GM18951 (cell line): ENCODE measurements around the gene SPHK1.
"Not testable (repeated sequence)": the region's sequence is repeated elsewhere in the genome, so short reads cannot be mapped to it uniquely, and the experiment has no call there.

ENCODE experiments used
- POLR2A ChIP-seq: IDR thresholded peaks from 4 replicates; pipeline ENCODE4 v1.6.1; 2011; ENCODE audit warnings: mild to moderate bottlenecking; ENCODE audit not compliant: insufficient read length, insufficient read depth; ENCODE audit errors: extremely low read depth
- in situ Hi-C: fragments of 300-500 bp; cut with MboI; formaldehyde crosslinking; loops from one replicate; pipeline ENCODE4 v1.12.0; 2022; ENCODE audit warnings: low sequenced_read_pairs, mixed read lengths, inconsistent platforms; ENCODE audit not compliant: unreplicated experiment

The SPHK1 gene

DNA sequence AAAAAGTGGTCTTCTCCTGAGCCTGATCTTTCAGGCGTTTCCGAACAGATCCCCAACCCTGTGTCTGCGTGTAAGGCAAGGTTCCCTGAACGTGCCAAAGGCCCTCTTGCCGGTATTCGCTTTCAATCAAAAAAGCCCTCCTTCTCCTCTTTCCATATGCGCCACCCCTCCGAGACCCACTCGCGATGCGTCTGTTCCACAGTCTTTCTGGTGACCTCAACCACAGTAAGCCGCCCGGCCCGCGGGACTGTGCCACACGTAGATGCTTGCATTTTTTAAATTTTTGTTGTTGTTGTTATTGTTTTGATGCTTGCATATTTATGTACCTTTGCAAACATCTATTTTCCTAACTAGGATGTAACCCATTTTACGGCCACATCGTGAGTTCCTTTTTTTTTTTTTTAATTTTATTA is 30.1 kb upstream of the SPHK1 start:
- TF ChIP-seq POLR2A, result no peak
- in situ Hi-C loops, result no loop called here

DNA sequence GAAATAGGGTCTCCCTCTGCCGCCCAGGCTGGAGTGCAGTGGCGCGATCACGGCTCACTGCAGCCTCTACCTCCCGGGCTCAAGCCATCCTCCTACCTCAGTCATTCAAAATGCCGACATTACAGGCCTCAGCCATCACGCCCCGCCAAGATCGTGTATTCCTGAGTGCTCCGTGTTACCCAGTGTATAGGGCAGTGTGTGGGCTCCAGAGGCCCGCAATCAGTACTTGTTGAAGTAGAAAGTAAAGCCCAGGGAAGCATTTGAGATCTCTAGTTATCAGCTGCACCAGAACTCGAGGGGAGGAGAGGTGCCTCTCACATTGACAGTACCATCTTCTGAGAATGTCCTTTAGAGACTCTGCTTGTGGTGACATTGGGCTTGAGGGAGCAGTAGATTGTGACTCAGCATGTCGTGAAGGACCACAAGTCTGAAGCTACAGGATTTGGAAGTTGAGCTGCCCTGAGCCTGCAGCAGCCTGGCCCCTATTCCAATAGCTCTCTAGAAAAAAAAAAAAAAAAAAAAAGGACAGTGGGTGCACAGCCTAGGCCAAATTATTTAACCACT is 29.6 kb upstream of the SPHK1 start:
- TF ChIP-seq POLR2A, result no peak
- in situ Hi-C loops, result no loop called here

DNA sequence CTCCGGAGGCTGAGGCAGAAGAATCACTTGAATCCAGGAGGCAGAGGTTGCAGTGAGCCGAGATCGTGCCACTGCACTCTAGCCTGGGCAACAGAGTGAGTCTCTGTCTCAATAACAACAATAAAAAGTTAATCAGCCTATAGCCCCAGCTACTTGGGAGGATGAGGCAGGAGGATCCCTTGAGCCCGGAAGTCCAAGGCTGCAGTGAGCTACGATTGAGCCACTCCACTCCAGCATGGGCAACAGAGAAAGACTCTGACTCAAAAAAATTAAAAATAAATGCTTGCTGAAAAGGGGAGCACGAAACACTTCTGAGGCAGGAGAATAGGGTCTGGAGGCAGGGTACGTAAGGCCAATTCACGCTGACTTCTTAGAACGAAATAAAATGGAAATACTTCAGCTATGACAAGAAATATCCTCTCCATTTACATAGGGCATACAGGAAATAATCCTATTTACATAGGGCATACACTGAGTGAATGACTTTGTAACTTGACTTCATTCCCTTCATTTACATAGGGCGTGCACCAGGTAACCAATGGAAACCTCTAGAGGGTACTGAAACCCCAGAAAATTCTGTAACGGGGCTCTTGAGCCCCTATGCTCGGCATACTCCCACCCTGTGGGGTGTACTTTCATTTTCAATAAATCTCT is 27.5 kb upstream of the SPHK1 start:
- no peak for TF ChIP-seq POLR2A
- in situ Hi-C loops, result no loop called here

DNA sequence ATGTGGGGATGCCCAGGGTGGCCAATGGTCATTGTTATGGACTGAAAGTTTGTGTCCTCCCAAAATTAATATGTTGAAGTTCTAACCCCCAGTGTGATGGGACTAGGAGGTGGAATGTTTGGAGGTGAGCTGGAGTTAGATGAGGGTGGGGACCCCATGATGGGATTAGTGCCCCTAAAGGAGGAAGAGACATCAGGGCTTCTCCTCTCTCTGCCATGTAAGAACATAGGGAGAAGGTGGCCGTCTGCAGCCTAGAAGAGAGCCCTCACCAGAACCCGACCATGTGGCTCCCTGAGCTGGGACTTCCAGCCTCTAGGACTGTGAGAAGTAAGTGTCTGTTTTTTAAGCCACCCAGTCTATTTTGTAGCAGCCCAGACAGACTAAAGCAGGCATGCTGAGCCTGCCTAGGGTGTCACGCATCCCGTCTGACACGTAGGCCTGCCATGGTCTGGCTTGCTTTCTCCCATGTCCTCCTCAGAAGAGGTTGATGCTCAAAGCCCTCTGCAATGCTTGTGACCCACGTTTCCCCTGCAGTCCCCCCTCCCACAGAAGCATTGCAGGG is 26.7 kb upstream of the SPHK1 start:
- in situ Hi-C loops, result no loop called here
- TF ChIP-seq POLR2A, result no peak

DNA sequence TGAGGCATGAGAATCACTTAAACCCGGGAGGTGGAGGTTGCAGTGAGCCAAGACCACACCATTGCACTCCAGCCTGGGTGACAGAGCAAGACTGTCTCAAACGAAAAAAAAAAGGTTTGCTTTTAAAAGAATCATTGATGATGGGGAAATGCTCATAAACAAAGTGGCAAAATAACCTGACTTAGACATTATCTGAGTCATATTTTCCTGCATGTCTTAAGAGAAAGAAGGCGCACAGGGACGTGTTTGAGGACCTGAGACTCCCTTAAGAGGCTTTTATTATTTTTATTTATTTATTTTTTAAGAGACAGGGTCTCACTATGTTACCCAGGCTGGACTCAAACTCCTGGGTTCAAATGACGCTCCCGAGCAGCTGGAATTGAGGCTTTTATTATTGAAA is 25.0 kb upstream of the SPHK1 start:
- TF ChIP-seq POLR2A, result no peak
- in situ Hi-C loops, result no loop called here

DNA sequence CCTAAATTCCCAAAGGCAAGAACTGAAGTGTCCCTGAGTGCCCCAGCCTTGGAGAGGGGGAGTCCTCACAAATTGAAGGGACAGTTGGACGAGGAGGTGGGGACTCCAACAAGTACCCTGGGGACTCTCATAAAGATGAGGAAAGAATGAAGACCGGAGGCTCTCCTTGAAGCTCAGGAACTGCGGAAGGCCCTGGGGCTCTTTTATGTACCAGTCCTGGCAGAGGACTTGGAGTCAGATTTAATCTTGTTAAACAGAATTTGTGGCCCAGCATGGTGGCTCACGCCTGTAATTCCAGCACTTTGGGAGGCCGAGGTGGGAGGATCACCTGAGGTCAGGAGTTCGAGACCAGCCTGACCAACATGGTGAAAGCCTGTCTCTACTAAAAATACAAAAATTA is 24.6 kb upstream of the SPHK1 start:
- in situ Hi-C loops, result not testable (repeated sequence)

DNA sequence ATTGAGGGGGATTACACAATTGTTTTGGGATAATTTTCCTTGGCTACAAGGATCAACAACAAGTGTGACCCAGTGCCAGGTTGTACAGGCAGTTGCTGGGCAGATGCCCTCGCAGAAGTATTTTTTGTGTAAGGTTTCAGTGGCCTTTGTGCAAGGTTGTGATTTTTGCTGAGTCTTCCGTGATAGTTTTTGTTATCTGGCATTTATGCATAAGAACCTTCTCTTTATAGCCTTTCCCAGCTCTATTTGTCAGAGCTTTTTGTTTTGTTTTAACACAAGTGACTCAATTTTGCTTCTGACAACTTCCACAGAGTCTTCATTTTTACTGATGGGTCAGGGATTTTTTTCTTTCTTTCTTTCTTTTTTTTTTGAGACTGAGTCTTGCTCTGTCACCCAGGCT is 23.9 kb upstream of the SPHK1 start:
- in situ Hi-C loops, result no loop called here
- TF ChIP-seq POLR2A, result no peak

DNA sequence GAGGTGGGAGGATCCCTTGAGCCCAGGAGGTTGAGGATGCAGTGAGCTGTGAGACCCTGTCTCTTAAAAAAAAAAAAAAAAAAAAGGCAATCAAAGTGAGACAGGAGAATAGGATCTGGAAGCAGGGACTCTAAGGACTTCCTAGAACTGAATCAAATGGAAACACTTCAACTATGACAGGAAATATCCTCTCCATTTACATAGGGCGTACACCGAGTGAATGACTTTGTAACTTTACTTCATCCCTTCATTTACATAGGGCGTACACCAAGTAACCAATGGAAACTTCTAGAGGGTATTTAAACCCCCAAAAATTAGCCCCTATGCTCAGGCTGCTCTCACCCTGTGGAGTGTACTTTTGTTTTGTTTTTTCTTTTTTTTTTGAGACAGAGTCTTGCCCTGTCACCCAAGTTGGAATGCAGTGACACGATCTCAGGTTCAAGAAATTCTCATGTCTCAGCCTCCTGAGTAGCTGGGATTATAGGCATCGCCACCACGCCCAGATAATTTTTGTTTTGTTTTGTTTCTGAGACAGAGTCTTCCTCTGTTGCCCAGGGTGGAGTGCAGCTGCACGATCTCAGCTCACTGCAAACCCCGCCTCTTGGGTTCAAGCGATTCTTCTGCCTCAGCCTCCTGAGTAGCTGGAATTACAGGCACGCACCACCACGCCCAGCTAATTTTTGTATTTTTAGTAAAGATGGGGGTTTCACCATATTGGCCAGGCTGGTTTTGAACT is 21.1 kb upstream of the SPHK1 start:
- no peak for TF ChIP-seq POLR2A
- in situ Hi-C loops, result no loop called here

DNA sequence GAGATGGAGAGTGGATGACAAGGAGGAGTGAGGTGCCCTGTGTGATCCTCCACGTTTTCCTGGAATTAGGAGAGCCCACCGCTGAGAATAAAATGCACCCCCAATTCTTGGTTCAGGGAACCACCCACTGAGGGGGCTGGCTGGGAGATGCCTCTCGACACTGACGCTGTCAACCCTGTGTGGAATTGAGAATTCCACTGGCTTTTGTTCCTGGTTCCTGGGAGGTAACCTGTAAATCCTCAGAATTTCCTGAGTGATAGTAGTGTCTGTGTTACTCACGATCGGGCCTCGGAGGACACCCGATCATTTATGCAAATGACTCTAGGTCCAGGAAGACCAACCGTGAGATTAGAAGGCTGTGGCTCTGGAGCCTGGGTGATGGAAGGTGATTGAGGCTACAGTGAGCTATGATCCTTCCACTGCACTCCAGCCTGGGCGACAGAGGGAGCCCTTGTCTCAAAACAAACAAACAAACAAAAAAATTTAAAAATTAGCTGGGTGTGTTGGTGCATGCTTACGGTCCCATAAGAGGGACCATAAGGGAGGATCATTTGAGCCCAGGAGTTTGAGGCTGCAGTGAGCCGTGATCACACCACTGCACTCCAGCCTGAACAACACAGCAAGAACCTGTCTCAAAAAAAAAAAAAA is 19.0 kb upstream of the SPHK1 start:
- in situ Hi-C loops, result no loop called here
- TF ChIP-seq POLR2A, result no peak

DNA sequence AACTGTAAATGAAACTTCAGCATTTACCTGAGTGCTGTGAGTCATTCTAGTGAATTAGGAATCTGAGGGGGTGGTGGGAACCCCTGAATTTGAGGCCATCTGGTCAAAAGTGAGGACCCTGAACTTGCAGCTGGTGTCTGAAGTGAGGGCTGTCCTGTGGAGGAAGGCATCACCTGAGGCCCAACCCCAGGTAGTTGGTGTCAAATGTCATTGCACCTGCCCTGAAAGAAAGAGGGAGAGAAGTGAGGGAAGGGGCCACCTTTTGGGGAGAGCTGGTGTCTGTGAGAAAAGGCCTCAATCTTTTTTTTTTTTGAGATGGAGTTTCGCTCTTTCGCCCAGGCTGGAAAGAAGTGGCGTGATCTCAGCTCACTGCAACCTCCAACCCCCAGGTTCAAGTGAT is 18.2 kb upstream of the SPHK1 start:
- in situ Hi-C loops, result no loop called here
- no peak for TF ChIP-seq POLR2A

DNA sequence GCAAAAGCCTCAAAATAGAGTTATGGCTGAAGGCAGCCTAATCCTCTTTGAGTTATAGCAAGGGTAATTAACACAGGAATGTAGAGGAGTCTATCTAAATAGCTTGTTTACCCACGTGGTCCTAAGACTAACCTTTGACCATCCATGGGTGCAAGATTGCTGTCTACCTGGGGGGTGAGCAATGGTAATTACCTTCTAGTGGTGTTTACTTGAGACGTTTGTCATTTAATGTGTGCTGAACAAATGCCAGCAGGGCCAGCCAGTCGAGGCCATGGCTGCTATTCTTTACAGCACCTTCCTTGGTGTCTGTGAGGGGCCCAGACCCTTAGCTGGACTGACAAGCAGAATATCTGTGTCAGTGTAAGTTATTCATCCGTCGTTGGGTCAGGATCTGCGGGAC is 16.8 kb upstream of the SPHK1 start:
- no peak for TF ChIP-seq POLR2A
- in situ Hi-C loops, result no loop called here

DNA sequence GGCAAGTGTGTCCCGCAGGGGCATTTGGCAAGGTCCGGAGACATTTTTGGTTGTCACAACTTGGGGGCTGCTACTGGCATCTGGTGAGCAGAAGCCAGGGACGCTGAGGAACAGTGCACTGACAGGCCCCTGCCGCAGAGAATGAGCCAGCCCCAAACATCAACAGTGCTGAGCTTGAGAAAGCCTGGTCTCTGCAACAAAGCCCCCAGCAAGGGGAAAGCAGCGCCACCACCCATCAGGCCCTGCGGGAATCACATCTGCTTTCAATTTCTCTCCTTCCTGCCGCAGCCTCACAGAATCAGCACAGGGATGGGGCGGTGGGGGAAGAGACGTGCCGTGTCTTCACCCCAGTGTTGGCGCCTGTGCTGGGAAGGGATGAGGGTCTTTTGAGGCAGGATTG is 15.9 kb upstream of the SPHK1 start:
- no peak for TF ChIP-seq POLR2A

DNA sequence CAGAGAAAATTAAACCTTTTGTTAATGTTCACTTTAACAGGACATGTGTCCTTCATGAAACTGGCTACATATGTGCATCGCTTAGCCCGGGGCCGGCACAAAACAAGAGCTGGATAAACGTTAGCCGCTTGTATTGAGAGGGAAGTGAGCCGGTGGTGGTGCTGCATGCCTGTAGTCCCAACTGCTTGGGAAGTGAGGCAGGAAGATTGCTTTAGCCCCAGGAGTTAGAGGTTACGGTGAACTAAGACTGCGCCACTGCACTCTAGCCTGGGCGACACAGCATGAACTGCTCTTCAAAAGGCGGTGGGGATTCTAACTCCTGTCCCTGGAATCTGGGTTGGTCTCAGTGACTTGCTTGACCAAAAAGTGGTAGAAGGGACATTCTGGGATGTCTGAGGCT is 15.0 kb upstream of the SPHK1 start:
- in situ Hi-C loops, result no loop called here
- TF ChIP-seq POLR2A, result no peak

More for the DNA sequence above, 15.9 kb upstream of the SPHK1 start:
- in situ Hi-C loops, result no loop called here
